ENCODE results near the gene SRRM3. TPM values are rescaled to one million over a fixed set of nuclear protein-coding genes. Genes with fewer than 3 reads are reported as not detected.
A peak's percentile ranks its signal among the peaks of the same experiment; 100 is the strongest.

Gene SRRM3
- polyA plus RNA-seq, 2 of the 4 experiments (the other 2 are of a cell fraction): 2.4 to 7.0 TPM

DNA sequence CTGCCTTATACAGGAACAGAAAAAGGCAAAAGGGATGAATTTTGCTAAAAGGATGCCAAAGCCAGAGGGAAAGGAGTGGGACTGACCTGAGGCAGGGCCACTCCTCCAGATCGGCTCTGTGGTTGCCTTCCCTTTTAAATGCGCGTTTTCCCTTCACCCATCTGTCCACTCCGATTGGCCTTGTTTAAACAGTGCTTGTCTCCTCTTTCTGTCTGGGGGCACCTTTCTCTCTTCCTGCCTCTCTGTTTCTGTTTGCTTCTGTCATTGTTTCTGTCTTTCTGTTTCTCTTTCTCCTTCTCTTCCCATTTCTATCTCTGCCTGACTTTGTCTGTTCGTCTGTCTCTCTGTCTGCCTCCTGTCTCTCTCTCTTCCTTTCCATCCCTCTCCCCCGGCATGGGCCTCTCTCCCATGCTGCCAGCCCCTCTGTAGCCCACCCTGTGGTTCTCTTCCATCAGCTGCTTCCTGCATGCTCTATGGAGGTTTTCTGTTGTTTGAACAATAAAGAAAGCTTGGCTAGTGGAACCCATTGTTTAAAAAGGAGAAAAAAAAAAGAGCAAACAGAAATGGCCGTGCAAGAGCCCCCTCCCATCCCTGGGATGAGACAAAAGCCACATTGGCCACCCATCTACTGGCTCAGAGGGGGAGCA lies 71.3 kb downstream of the SRRM3 start:
- no peak for FAIRE-seq
- no peak overlapping the region for H3K4me3 ChIP-seq
- POLR2A ChIA-PET: no interaction called here
- CTCF ChIA-PET: interaction anchor here (1.2 to 2.8 kb wide), 5 partner anchors 10 to 95 kb away, joined by 3 to 12 read pairs (median 11); no protein-coding TSS in a partner anchor
- H3K27ac ChIP-seq: peak overlapping the region in 1 of 2 experiments; percentile 18; a peak in 1 of 6 replicates
- H3K9me3 ChIP-seq: no peaks in the 10 kb centered on the region
- 35% methylated on average over 7 of the region's 7 CpGs for WGBS (ENCODE audit: missing lambda C conversion rate)
- H3K4me2 ChIP-seq: no peak overlapping the region
- H3K4me1 ChIP-seq: peaks cover 7% of the 10 kb centered on the region; the same call in 2 of the 3 replicates
- ATAC-seq: peak in 1 of 2 experiments; percentile 21; a peak in 1 of 6 replicates
- TF ChIP-seq ZNF302 (CRISPR knock-in tag; IDR thresholded peaks at IDR 0.05): no peak
- no peak for TF ChIP-seq KDM5A (IDR thresholded peaks at IDR 0.05)
- no peak for TF ChIP-seq ZFP36 (IDR thresholded peaks at IDR 0.05; ENCODE audit: borderline replicate concordance, partially characterized antibody)
- TF ChIP-seq, protein P1, sequence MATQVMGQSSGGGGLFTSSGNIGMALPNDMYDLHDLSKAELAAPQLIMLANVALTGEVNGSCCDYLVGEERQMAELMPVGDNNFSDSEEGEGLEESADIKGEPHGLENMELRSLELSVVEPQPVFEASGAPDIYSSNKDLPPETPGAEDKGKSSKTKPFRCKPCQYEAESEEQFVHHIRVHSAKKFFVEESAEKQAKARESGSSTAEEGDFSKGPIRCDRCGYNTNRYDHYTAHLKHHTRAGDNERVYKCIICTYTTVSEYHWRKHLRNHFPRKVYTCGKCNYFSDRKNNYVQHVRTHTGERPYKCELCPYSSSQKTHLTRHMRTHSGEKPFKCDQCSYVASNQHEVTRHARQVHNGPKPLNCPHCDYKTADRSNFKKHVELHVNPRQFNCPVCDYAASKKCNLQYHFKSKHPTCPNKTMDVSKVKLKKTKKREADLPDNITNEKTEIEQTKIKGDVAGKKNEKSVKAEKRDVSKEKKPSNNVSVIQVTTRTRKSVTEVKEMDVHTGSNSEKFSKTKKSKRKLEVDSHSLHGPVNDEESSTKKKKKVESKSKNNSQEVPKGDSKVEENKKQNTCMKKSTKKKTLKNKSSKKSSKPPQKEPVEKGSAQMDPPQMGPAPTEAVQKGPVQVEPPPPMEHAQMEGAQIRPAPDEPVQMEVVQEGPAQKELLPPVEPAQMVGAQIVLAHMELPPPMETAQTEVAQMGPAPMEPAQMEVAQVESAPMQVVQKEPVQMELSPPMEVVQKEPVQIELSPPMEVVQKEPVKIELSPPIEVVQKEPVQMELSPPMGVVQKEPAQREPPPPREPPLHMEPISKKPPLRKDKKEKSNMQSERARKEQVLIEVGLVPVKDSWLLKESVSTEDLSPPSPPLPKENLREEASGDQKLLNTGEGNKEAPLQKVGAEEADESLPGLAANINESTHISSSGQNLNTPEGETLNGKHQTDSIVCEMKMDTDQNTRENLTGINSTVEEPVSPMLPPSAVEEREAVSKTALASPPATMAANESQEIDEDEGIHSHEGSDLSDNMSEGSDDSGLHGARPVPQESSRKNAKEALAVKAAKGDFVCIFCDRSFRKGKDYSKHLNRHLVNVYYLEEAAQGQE (IDR thresholded peaks at IDR 0.05): no peak
- TF ChIP-seq, protein P2, sequence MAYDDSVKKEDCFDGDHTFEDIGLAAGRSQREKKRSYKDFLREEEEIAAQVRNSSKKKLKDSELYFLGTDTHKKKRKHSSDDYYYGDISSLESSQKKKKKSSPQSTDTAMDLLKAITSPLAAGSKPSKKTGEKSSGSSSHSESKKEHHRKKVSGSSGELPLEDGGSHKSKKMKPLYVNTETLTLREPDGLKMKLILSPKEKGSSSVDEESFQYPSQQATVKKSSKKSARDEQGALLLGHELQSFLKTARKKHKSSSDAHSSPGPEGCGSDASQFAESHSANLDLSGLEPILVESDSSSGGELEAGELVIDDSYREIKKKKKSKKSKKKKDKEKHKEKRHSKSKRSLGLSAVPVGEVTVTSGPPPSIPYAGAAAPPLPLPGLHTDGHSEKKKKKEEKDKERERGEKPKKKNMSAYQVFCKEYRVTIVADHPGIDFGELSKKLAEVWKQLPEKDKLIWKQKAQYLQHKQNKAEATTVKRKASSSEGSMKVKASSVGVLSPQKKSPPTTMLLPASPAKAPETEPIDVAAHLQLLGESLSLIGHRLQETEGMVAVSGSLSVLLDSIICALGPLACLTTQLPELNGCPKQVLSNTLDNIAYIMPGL (CRISPR knock-in tag; IDR thresholded peaks at IDR 0.05; ENCODE audit: borderline replicate concordance): no peak
- TF ChIP-seq RARB (CRISPR knock-in tag; IDR thresholded peaks at IDR 0.05): no peak
- no peak for TF ChIP-seq RNF2 (IDR thresholded peaks at IDR 0.05; ENCODE audit: borderline replicate concordance, low read depth)
- no peak for TF ChIP-seq HEYL (CRISPR knock-in tag; IDR thresholded peaks at IDR 0.05)
- TF ChIP-seq TFCP2L1 (CRISPR knock-in tag; IDR thresholded peaks at IDR 0.05): no peak
- no peak for TF ChIP-seq ESRRA (IDR thresholded peaks at IDR 0.05; ENCODE audit: borderline replicate concordance, low read length)
- TF ChIP-seq EHF (CRISPR knock-in tag; IDR thresholded peaks at IDR 0.05): no peak
- TF ChIP-seq RCOR1 (IDR thresholded peaks at IDR 0.05; ENCODE audit: low read depth, low read length): no peak
- DNase-seq (ENCODE audit: low read depth in 1 of 2, low spot score in 1 of 2): no peak

DNA sequence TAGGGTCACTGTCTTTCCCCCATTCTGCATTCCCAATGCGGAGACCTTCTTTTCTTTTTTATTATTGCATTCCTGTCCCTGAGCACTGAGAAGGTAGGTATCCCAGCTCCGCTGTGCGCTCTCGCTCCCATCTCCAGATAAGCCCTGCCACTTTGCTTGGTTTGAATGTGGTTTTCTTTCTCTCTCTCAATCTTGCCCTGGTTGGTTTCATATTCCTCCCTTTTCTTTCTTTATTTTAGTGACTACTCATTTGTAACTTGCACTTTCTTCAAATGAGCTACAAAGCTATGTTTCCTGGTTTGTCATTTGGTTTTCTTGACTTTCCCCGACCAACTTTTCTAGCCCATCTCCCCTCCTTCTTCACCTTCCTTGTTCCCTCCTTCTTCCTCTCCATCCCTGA lies 71.8 kb downstream of the SRRM3 start:
- no peak for FAIRE-seq
- WGBS (ENCODE audit: missing lambda C conversion rate): 80% methylated on average over 5 of the region's 5 CpGs
- POLR2A ChIA-PET: no interaction called here

More for the DNA sequence above, 71.8 kb downstream of the SRRM3 start:
- Histone ChIP-seq H3K9me3 (no peaks in the 10 kb centered on the region), H3K4me2 (no peak overlapping the region), H3K4me1 (peaks cover 4% of the 10 kb centered on the region; the same call in 2 of the 3 replicates), H3K4me3 (no peak overlapping the region), H3K27ac (no peak overlapping the region)
- CTCF ChIA-PET: interaction anchor here (1.2 to 3.1 kb wide), 5 partner anchors 10 to 96 kb away, joined by 3 to 24 read pairs (median 12); no protein-coding TSS in a partner anchor
- TF ChIP-seq CHD2 (IDR thresholded peaks at IDR 0.05; ENCODE audit: low read length, partially characterized antibody) (no peak), RARB (CRISPR knock-in tag; IDR thresholded peaks at IDR 0.05) (no peak), ZC3H11A (IDR thresholded peaks at IDR 0.05) (no peak), EP300 (IDR thresholded peaks at IDR 0.05) (no peak), MAFK (IDR thresholded peaks at IDR 0.05; ENCODE audit: partially characterized antibody) (no peak), HOXB13 (CRISPR knock-in tag; IDR thresholded peaks at IDR 0.05; ENCODE audit: low read depth) (no peak), SMC3 (IDR thresholded peaks at IDR 0.05) (no peak), ZFP36 (IDR thresholded peaks at IDR 0.05; ENCODE audit: borderline replicate concordance, partially characterized antibody) (no peak), GATA3 (IDR thresholded peaks at IDR 0.05; ENCODE audit: borderline replicate concordance) (no peak), ZNF302 (CRISPR knock-in tag; IDR thresholded peaks at IDR 0.05) (no peak), EHMT2 (IDR thresholded peaks at IDR 0.05; ENCODE audit: low read depth) (no peak), POLR2AphosphoS2 (conservative IDR thresholded peaks at IDR 0.05; ENCODE audit: low read length) (no peak), NPAS2 (CRISPR knock-in tag; IDR thresholded peaks at IDR 0.05; ENCODE audit: borderline replicate concordance) (no peak), HDAC2 (IDR thresholded peaks at IDR 0.05) (no peak), ZSCAN20 (CRISPR knock-in tag; IDR thresholded peaks at IDR 0.05) (no peak), PHF8 (IDR thresholded peaks at IDR 0.05; ENCODE audit: borderline replicate concordance, low read depth) (no peak)
- TF ChIP-seq, protein P3, sequence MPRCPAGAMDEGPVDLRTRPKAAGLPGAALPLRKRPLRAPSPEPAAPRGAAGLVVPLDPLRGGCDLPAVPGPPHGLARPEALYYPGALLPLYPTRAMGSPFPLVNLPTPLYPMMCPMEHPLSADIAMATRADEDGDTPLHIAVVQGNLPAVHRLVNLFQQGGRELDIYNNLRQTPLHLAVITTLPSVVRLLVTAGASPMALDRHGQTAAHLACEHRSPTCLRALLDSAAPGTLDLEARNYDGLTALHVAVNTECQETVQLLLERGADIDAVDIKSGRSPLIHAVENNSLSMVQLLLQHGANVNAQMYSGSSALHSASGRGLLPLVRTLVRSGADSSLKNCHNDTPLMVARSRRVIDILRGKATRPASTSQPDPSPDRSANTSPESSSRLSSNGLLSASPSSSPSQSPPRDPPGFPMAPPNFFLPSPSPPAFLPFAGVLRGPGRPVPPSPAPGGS (IDR thresholded peaks at IDR 0.05): no peak
- TF ChIP-seq, protein P4, sequence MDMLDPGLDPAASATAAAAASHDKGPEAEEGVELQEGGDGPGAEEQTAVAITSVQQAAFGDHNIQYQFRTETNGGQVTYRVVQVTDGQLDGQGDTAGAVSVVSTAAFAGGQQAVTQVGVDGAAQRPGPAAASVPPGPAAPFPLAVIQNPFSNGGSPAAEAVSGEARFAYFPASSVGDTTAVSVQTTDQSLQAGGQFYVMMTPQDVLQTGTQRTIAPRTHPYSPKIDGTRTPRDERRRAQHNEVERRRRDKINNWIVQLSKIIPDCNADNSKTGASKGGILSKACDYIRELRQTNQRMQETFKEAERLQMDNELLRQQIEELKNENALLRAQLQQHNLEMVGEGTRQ (IDR thresholded peaks at IDR 0.05): no peak
- ATAC-seq (no peak), DNase-seq (ENCODE audit: low read depth in 1 of 2, low spot score in 1 of 2) (no peak)
